GM19468 (cell line): ENCODE results near the gene ABO.
"Not testable (repeated sequence)": the region's sequence is repeated elsewhere in the genome, so short reads cannot be mapped to it uniquely, and the experiment has no call there.

ENCODE experiments used
- ATAC-seq: cut with Tn5 transposase; IDR thresholded peaks from one replicate; pipeline ENCODE4 v1.9.1; 2021; ENCODE audit warnings: mild to moderate bottlenecking, moderate library complexity, moderate number of reproducible peaks; ENCODE audit not compliant: unreplicated experiment; ENCODE audit errors: extremely low read depth

Gene ABO

DNA sequence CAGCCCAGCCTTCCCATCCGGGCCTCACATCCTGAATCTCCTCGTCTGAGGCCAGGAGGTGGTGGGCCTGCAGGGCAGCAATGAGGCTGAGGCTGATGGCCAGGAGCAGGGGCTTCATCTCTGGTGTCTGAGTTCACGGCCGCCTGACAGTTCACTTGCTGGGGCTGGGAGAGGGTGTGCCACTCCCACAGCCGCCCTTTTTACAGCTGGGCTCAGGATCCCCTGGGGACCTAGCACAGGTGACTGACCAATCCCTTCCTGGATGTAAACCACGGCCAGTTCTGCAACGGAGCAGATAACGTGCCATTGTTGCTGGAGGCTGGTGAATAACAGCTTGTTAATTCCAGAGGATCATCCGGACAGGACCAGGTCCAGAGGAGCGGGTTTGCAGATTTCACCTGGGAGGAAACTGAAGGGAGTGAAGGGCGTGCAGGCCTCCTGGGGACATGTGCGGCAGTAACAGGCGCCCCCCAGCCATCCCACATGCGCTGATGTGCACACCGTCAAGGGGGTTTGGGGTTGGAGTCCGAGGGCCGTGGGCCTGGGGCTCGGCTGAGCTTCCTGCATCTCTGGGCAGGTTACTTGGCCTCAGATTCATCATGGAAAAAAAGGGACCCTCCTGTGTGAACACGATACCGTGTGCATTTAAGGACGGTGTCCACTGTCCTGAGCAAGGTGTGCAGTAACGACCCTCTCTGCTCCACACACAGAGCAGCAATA, 46.4 kb downstream of the ABO start:
- ATAC-seq, result not testable (repeated sequence)

DNA sequence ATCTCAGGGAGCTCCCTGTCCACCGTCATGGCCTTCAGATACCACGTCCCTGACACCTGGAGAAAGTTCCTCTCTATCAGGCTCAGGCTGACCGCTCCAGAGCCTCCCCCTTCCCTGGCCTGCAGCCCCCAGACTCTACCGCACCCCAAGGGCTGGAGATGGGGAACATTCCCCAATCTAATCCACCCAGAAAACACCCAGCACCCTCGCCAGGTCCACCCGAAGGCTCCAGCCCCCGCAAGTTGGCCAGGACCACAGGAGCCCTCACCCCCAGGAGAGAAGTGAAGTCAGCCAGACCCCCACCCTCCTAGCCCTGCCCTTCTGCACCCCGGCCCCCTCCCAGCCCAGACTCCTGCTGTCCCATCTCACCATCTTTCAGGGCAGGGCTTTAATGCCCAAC, 47.0 kb downstream of the ABO start:
- ATAC-seq, result not testable (repeated sequence)

DNA sequence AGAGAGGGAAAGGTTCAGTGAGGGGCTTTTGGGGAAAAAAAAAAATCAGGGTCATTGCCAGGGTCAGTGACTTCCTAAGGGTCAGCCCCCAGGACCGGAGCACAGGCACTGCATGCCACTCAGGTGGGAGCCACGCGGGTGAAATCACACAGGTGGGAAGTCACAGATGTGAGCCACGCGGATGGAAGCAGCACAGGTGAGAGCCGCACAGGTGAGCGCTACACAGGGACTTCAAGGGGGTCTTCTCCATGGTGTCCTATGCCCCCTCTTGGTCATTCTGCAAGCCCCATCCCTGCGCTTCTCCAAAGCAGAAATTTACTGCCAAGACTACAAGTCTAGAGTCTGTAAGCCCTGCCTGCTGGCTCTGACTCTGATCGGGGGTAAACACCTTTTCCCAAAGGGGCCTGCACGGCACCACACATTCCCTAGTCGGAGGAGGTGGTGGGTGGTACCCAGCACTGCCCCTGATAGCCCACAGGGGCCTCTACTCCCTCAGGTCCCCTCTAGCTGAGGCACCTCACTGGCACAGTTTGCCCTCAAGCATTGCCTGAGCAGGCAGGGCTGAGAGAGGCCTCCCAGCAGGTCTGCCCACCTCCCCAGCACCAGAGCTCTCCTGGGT, 47.6 kb downstream of the ABO start:
- no peak for ATAC-seq

DNA sequence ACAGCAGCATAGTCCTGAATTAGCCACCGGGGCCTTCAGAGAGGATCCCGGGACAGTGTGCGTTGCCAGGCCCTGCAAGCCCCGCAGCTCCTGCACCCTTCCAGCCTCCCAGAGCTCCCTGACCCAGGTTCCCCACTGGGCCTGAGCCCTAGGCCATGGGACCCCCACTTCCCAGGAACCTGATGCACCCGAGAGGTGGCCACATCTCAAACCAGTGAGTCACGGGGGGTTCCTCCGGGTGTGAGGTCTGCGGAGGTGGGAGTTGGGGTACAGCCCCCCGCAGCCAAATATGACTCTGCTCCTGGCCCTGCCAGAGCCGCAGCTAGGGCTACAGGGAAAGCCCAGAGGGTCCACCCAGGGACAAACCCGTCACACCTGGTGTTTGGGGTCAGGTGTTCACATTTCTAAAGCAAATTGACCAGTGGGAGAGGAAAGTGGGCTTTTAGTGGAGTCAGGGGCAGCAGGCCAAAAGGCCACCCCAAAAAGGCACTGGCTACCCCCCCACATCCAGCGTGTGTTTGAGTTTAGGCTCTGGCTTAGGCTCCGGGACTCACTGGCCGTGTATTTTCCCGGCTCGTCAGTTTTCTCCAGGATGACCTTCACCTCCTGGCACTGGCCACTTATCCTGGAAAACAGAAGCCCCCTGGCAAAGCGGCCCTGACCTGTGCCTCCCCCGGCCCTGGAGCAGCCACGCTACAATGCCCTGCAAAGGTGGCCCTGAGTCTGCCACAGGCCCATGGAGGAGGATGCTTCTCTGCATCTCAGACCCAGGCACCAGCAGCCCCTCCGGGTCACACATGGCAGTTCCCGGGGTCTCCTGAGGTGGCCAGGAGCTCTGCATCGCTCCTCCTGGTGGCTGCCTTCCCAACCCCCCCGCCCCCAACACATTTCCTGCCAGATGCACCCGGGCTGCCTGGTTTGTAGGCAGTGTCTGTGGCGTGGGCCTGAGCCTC, 48.5 kb downstream of the ABO start:
- ATAC-seq, result no peak

DNA sequence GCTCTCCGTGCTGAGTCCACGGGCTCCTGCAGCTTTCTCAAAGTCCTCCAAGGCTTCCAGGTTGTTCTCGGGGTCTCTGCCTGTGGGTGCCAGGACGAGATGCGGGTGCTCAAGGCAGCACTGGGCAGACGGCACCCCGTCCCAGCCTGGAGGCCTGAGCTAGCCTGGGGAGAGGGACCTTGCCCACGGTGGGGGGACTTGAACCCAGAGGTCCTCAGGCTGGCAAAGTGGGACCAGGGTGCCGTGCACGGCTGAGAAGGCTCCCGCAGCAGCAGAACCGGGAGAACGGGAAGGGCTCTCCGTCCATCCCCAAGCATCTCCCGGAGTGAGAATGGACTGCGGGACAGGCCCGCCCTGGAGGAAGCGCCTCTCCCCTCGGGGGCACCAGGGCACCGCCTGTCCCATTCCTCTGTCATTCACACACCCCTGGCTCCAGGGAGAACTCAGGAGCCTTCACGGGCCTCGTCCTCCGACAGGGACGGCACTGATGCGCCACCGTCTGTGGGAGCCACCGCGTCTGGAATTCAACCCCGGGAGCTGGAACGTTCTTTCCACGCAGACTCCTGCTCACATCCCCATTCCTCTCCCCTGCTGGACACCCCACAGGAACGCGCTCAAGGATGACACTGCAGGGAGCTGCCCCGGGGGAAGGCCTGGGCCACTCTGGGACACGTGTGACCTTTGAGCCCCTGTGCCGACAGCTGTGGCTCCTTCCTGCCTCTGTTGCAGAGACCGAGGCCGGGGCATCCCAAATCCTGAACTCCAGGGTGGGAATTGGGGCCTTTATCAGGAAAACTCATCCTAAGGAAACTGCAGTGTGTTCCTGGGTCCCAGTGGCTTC, 49.6 kb downstream of the ABO start:
- ATAC-seq, result no peak

DNA sequence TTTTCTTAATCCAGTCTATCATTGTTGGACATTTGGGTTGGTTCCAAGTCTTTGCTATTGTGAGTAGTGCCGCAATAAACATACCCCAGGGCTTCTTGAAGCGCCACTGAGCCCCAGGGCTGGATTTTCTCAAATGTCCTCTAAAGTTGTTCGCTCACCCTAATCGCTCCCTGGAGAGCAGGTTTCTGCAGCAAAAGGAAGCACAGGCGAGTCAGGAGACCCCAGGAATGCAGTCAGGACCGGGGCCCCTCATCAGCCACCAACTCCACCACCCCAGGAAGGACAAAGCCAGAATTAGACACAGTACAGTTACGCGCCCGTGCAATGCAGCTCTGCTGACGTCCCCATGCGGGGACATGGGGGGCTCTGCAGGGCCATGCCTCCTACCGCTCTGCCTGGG, 50.2 kb downstream of the ABO start:
- ATAC-seq, result no peak

DNA sequence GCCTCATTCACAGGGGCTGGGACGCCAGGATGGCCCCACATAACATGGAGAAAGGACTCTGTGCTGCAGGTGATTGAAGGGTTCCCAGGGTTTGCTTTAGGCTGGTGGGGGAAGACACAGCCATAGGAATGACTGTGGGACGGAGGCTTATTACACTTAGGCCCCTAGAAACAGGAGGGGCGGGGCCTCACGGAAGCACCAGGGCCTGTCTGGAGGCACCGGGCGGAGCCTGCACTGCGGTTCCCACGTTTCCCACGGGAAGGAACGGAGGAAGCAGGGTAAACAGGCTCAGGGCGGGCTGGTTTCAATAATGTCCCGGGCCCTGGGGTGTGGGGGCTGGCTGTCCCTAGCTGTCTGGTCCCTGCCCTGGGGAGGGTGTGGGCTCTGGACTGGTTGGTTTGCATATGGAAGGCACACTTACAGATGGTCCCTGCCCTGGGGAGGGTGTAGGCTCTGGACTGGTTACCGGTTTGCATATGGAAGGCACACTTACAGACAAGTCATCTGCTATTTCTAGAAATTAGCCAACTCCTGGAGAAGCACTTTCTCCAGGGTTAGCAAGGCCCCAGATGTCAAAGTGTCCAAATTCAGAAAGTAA, 51.7 kb downstream of the ABO start:
- ATAC-seq, result not testable (repeated sequence)

DNA sequence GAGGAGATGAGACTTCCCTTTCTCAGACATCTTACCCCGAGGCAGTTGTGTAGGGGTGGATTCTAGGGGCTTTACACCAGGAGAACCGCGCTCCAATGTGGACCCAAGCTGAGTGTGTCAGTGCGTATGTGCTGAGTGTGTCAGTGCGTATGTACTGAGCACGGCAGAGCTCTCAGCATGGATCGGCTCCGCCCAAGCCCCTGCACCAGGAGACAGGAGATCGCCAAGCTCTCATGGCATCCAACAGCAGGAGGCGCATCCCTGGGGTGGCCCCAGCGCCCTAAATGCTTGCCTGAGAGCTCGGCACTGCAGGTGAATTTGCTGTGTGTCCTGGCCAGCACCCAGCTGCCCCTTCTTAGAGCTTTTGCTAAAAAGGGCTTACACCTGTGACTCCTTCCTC, 53.0 kb downstream of the ABO start:
- not testable (repeated sequence) for ATAC-seq

DNA sequence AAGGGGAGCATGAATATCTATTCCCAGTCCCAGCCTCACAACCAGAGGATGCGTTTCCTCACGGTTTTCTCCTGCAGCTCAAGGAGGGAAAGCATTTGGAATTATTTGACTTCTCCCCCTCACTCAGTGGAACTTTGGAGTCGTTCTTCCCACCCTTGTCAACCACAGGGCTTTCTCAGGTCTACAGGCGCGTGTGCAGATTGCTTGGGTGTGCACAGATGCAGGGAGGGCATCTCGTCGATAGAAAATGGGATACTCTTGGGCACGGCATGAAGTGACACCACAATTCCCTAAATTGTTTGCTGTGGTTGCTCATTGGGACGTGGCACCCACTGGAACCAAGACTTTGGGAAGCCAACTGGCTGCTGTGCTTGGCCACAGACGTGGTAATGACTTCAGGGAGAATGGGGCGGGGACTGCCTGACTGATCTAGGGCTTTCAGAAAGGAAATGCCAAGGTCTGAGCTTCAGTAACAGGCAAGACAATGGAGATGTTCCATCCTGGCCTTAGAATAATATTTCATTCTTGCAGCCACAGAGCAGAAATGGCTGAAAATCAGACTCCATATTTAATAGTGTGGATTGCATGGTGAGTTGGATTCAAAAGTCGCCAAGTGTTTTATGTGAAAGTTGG, 53.7 kb downstream of the ABO start:
- ATAC-seq, result no peak

DNA sequence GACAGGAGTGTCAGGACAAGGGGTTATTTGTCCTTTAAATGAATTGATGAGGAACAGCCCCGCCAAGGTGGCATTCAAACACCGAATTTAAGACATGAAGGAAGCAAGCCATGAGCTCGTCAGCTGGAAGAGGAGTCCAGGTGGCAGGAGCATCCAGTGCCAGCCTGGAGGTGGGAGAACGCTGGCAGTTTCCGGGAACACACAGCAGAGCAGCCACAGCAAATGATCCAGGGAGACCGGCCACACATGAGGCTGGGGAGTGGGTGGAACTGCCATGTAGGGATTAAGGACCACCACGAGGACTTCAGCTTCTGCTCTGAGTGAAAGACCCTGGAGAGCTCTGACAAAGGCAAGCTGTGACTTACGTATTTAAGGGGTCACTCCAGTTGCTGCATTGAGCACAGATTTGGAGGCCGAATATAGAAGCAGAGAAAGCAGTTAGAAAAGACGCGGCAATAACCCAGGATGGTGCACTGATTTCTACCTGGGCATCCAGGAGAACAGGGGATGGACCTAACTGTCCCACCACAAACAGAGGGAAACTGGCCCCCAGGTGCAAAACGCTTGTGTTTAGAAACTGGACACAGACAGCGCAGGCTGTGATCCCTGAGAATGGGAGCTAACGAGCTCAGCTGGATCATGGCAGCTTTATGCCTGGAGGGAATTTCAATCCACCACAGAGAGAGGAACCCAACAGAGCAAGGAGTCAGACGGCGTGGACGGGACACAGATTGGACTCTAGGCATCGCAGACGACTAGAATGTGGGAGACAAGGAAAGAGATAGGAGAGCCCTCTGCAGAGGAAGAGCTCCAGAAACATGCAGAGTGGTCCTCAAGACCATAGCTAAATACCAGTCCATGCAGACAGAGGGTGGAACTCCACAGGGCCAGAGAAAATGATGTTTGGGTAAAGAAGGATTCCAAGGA, 56.7 kb downstream of the ABO start:
- not testable (repeated sequence) for ATAC-seq

DNA sequence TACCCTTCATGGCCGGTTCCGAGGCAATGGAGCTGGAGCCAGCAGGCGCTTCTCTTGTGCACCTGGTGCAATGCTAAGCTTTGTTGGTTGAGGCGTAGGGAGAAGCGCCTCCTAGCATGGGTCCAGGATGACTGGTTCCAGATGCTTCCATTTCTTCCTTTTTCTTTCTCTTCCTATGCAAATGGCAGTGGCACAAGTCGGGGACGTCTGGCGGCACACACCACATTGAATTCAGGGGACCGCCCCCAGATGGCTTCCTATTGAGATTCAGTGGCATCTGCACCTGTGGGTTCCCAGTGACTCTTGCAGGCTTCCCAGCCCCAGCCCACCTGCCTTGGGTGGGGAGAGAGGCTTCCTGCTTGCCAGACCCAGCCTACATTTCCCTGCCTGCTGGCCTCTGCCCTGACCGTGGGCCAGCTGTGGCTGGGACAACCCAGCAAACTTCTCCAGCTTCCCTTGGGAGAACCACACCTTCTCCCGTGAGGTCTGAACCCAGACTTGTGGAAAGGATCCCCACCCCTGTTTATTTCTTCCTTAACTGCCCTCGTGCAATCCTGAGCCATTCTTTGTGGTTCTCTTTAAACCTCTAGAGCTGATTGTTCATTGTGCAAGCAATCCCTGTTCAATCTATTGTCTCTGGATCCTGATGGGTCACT, 57.5 kb downstream of the ABO start:
- not testable (repeated sequence) for ATAC-seq

DNA sequence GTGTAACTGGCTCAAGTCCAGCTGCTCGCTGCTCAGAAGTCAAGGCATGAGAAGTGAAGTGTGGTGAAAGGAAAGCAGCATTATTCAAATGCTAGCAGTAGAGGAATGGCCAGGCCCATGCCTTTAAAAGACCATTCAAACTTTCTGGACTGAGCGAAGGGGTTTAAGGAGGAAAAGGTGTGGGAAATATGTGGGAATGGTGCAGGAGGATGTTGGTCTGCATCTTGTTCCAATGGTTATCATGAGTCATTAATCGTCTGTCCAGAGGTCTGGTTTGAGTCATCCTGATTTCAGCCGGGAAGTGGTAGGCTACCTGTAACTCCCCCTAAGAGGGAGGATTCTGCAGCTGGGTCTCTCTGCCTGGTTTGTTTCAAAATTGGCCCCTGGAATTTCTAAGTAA, 60.7 kb downstream of the ABO start:
- ATAC-seq, result not testable (repeated sequence)

DNA sequence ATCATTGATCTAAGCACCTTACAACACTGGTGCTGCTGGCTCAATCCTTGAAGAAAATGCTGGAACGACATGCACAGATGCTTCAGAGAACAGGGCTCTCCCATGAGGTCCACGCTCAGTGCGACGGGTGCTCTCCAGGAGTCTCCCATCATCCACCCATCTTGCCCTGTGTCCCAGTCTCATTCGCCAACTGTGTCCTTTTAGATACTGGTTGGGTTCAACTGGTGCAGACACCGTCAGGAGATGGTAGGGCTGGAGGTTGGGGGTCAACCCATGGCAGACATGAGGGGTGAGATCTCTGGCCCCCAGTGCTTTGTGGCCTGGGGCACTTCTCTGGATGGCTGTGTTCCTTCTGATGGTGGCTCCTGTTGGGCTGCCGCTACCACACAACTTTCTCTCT, 64.4 kb downstream of the ABO start:
- no peak for ATAC-seq

DNA sequence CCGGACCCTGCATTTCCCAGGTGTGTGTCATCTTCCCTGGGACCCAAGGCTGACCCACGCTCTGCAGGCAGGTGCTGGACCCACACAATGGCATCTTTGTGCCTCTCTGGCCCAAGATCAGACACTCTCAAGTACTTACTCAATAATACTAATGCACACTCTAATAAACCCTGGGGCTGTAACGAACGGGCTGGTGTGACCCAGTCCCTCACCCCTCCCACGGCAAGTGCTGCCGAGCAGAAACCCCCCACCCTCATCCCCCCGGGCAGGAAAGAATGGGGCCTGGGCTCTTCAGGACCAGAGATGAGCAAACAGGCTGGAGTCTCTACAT, 64.8 kb downstream of the ABO start:
- ATAC-seq, result no peak

DNA sequence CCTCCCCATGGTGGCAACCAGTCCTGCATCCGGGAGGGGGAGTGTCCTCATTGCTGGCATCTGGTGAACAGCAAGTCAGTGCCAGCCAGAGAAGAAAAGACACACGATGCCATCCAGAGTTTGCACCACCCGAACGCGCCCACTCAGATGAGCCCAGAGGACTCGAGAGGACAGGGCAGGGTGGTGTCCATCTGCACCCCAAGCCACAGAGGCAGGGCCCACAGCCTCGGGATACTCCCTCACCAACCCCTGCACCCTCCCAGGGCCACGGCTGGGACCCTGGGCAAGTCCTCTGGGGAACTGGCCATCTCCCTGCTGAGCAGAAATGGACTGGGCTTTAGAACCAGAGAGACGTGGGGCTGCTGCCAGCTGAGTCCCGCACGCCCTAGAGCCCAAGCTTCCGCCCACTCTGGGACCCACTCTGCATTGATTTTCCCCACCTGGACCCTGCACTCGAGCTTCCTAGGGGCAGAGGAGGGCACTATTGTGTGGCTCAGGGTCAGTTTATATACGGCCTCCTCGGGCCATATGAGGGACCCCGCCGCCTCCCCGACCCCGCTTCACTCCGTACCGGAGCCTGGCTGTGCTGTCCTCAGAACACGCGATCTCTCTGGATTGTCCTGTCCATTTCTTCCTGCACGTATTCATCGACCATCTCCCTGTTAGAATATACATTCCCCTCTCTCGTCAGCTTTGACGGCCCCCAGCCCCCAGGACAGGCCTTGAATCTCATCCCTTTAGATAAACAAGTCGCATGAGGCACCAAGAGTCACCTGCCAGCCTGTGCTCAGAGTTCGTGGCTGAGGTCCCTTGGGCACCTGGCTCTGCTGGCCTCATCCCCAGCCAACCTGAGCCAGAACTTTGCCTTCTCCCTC, 65.4 kb downstream of the ABO start:
- not testable (repeated sequence) for ATAC-seq

DNA sequence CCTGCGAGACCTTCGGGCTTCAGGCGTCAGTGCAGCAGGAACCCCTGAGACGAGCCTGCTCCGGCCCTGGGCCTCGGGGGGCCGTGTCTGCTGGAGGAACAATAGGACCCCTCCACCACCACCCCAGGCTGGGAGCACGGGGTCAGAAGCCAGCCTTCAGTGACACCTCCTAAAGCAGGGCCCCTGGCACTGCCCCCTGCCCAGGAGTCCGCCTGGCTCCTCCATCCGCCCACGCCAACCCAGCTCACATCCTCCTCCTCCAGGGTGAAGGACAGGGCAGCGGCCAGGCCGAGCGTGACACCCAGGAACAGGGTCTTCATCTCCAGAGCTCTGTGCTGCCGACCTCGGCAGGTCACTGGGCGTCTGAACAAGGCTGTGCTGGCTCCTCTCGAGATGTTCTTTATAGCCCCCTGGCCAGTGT, 66.1 kb downstream of the ABO start, which contains the start of gene OBP2B:
OBP2B (minus strand) TSS at position 371 of the 421 bp plus-strand sequence; CDS start at position 320, 51 bp downstream.
- ATAC-seq, result not testable (repeated sequence)
